Measurements from ENCODE around the gene PRKCH. TPM values are rescaled to one million over a fixed set of nuclear protein-coding genes. Genes with fewer than 3 reads are reported as not detected.
"Not testable (repeated sequence)": the region's sequence is repeated elsewhere in the genome, so short reads cannot be mapped to it uniquely, and the experiment has no call there.

The PRKCH gene
- total and polyA plus RNA-seq, 4 donors = 1.8 to 77.2 (median 33.6) TPM

- no peak overlapping the region for H3K4me3 ChIP-seq (ENCODE audit: low read length in 2 of 2)
- no peaks in the 10 kb centered on the region for H3K9me3 ChIP-seq (ENCODE audit: control insufficient read depth, low read length)
- H3K27ac ChIP-seq (ENCODE audit: low read depth in 1 of 2, low read length in 2 of 2) = no peak overlapping the region
- intact Hi-C loops (cut with DNase I) = no loop called here
- H3K27me3 ChIP-seq (ENCODE audit: control insufficient read depth in 1 of 2, insufficient read depth in 2 of 2, low read length in 1 of 2) = no peaks in the 10 kb centered on the region
- 55 to 67% methylated on average over 2 of the region's 2 CpGs for WGBS, 2 donors
- DNase-seq (no peak), ATAC-seq (ENCODE audit: low FRiP score) (no peak)
- no peaks in the 10 kb centered on the region for H3K36me3 ChIP-seq (ENCODE audit: control insufficient read depth in 1 of 2, insufficient read depth in 2 of 2, low read length in 1 of 2)
- no peaks in the 10 kb centered on the region for H3K4me1 ChIP-seq (ENCODE audit: control insufficient read depth in 1 of 2, insufficient read depth in 2 of 2, low read length in 2 of 2)
Observed at GRCh38 chr14:61403411-61403810, 82.0 kb downstream of the PRKCH start.

DNA sequence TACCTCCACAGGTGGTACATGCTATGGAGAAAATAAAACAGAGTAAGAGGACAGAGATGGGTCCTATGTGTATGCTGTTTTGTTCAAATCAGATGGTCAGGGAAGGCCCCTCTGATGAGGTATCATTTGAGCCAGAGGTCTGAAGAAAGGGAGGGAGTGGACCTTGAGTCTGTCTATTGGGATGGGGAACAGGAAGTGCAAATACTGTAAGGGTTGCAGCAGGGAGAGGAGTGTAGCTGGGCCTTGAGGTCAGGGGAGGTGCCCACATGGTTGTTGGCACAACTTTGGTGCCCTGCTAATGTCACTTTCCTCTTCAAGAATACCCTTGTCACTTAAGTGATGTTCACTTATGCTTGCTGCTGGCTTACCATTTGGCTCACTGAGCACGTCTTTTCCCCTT is 83.3 kb downstream of the PRKCH start:
- no peak for ATAC-seq (ENCODE audit: low FRiP score)

GRCh38 chr14:61406198-61406597 is 84.8 kb downstream of the PRKCH start:
- 36% methylated on average over 4 of the region's 4 CpGs for WGBS, 2 donors
- H3K4me1 ChIP-seq (ENCODE audit: control insufficient read depth in 1 of 2, insufficient read depth in 2 of 2, low read length in 2 of 2) = no peaks in the 10 kb centered on the region
- no peaks in the 10 kb centered on the region for H3K27me3 ChIP-seq (ENCODE audit: control insufficient read depth in 1 of 2, insufficient read depth in 2 of 2, low read length in 1 of 2)
- no peaks in the 10 kb centered on the region for H3K36me3 ChIP-seq (ENCODE audit: control insufficient read depth in 1 of 2, insufficient read depth in 2 of 2, low read length in 1 of 2)
- intact Hi-C loops (cut with DNase I) = no loop called here
- no peak overlapping the region for H3K4me3 ChIP-seq (ENCODE audit: low read length in 2 of 2)
- ATAC-seq (ENCODE audit: low FRiP score) = no peak
- no peaks in the 10 kb centered on the region for H3K9me3 ChIP-seq (ENCODE audit: control insufficient read depth, low read length)
- DNase-seq = no peak
- H3K27ac ChIP-seq (ENCODE audit: low read depth in 1 of 2, low read length in 2 of 2) = no peak overlapping the region

More for the DNA sequence above, 83.3 kb downstream of the PRKCH start:
- no peak for DNase-seq
- Histone ChIP-seq H3K9me3 (ENCODE audit: control insufficient read depth, low read length) (no peaks in the 10 kb centered on the region), H3K27me3 (ENCODE audit: control insufficient read depth in 1 of 2, insufficient read depth in 2 of 2, low read length in 1 of 2) (no peaks in the 10 kb centered on the region), H3K36me3 (ENCODE audit: control insufficient read depth in 1 of 2, insufficient read depth in 2 of 2, low read length in 1 of 2) (no peaks in the 10 kb centered on the region), H3K27ac (ENCODE audit: low read depth in 1 of 2, low read length in 2 of 2) (no peak overlapping the region), H3K4me3 (ENCODE audit: low read length in 2 of 2) (no peak overlapping the region), H3K4me1 (ENCODE audit: control insufficient read depth in 1 of 2, insufficient read depth in 2 of 2, low read length in 2 of 2) (no peaks in the 10 kb centered on the region)
- intact Hi-C loops (cut with DNase I) = no loop called here
- WGBS, 2 donors = 60 to 72% methylated on average over 1 of the region's 1 CpG

GRCh38 chr14:61406675-61407074 is 85.3 kb downstream of the PRKCH start:
- no peak overlapping the region for H3K4me3 ChIP-seq (ENCODE audit: low read length in 2 of 2)
- no peak for ATAC-seq (ENCODE audit: low FRiP score)
- no peaks in the 10 kb centered on the region for H3K4me1 ChIP-seq (ENCODE audit: control insufficient read depth in 1 of 2, insufficient read depth in 2 of 2, low read length in 2 of 2)
- DNase-seq = no peak
- no peaks in the 10 kb centered on the region for H3K9me3 ChIP-seq (ENCODE audit: control insufficient read depth, low read length)
- no peak overlapping the region for H3K27ac ChIP-seq (ENCODE audit: low read depth in 1 of 2, low read length in 2 of 2)
- H3K27me3 ChIP-seq (ENCODE audit: control insufficient read depth in 1 of 2, insufficient read depth in 2 of 2, low read length in 1 of 2) = no peaks in the 10 kb centered on the region
- intact Hi-C loops (cut with DNase I) = no loop called here
- 36 to 50% methylated on average over 6 of the region's 6 CpGs for WGBS, 2 donors
- no peaks in the 10 kb centered on the region for H3K36me3 ChIP-seq (ENCODE audit: control insufficient read depth in 1 of 2, insufficient read depth in 2 of 2, low read length in 1 of 2)

GRCh38 chr14:61408498-61408897 is 87.1 kb downstream of the PRKCH start:
- H3K27ac ChIP-seq (ENCODE audit: low read depth in 1 of 2, low read length in 2 of 2) = no peak overlapping the region
- no peak for DNase-seq
- no peaks in the 10 kb centered on the region for H3K9me3 ChIP-seq (ENCODE audit: control insufficient read depth, low read length)
- 87 to 94% methylated on average over 6 of the region's 6 CpGs for WGBS, 2 donors
- no peaks in the 10 kb centered on the region for H3K36me3 ChIP-seq (ENCODE audit: control insufficient read depth in 1 of 2, insufficient read depth in 2 of 2, low read length in 1 of 2)
- no peak for ATAC-seq (ENCODE audit: low FRiP score)
- H3K4me1 ChIP-seq (ENCODE audit: control insufficient read depth in 1 of 2, insufficient read depth in 2 of 2, low read length in 2 of 2) = no peaks in the 10 kb centered on the region
- intact Hi-C loops (cut with DNase I) = no loop called here
- no peaks in the 10 kb centered on the region for H3K27me3 ChIP-seq (ENCODE audit: control insufficient read depth in 1 of 2, insufficient read depth in 2 of 2, low read length in 1 of 2)
- no peak overlapping the region for H3K4me3 ChIP-seq (ENCODE audit: low read length in 2 of 2)

GRCh38 chr14:61409782-61410181 is 88.4 kb downstream of the PRKCH start:
- WGBS, 2 donors = 33 to 50% methylated on average over 1 of the region's 1 CpG
- ATAC-seq (ENCODE audit: low FRiP score) = no peak
- intact Hi-C loops (cut with DNase I) = no loop called here
- no peak for DNase-seq
- H3K27ac ChIP-seq (ENCODE audit: low read depth in 1 of 2, low read length in 2 of 2) = no peak overlapping the region
- no peaks in the 10 kb centered on the region for H3K4me1 ChIP-seq (ENCODE audit: control insufficient read depth in 1 of 2, insufficient read depth in 2 of 2, low read length in 2 of 2)
- H3K9me3 ChIP-seq (ENCODE audit: control insufficient read depth, low read length) = no peaks in the 10 kb centered on the region
- H3K4me3 ChIP-seq (ENCODE audit: low read length in 2 of 2) = no peak overlapping the region
- no peaks in the 10 kb centered on the region for H3K36me3 ChIP-seq (ENCODE audit: control insufficient read depth in 1 of 2, insufficient read depth in 2 of 2, low read length in 1 of 2)
- H3K27me3 ChIP-seq (ENCODE audit: control insufficient read depth in 1 of 2, insufficient read depth in 2 of 2, low read length in 1 of 2) = no peaks in the 10 kb centered on the region

GRCh38 chr14:61415934-61416333 is 94.6 kb downstream of the PRKCH start:
- intact Hi-C loops (cut with DNase I); H3K36me3 ChIP-seq (ENCODE audit: control insufficient read depth in 1 of 2, insufficient read depth in 2 of 2, low read length in 1 of 2): not testable (repeated sequence)
- 95% methylated on average over 3 to 4 of the region's 4 CpGs for WGBS, 2 donors

GRCh38 chr14:61416591-61416990 is 95.2 kb downstream of the PRKCH start:
- no peaks in the 10 kb centered on the region for H3K27me3 ChIP-seq (ENCODE audit: control insufficient read depth in 1 of 2, insufficient read depth in 2 of 2, low read length in 1 of 2)
- DNase-seq (no peak), ATAC-seq (ENCODE audit: low FRiP score) (no peak)
- no peak overlapping the region for H3K4me3 ChIP-seq (ENCODE audit: low read length in 2 of 2)
- H3K4me1 ChIP-seq (ENCODE audit: control insufficient read depth in 1 of 2, insufficient read depth in 2 of 2, low read length in 2 of 2) = peaks cover 0 to 5% of the 10 kb centered on the region in 2 donors
- no peaks in the 10 kb centered on the region for H3K36me3 ChIP-seq (ENCODE audit: control insufficient read depth in 1 of 2, insufficient read depth in 2 of 2, low read length in 1 of 2)
- no peaks in the 10 kb centered on the region for H3K9me3 ChIP-seq (ENCODE audit: control insufficient read depth, low read length)
- 86 to 93% methylated on average over 2 of the region's 2 CpGs for WGBS, 2 donors
- H3K27ac ChIP-seq (ENCODE audit: low read depth in 1 of 2, low read length in 2 of 2) = no peak overlapping the region
- intact Hi-C loops (cut with DNase I) = no loop called here

More at GRCh38 chr14:61415934-61416333, 94.6 kb downstream of the PRKCH start:
- ATAC-seq (ENCODE audit: low FRiP score); H3K9me3 ChIP-seq (ENCODE audit: control insufficient read depth, low read length); H3K4me3 ChIP-seq (ENCODE audit: low read length in 2 of 2); H3K4me1 ChIP-seq (ENCODE audit: control insufficient read depth in 1 of 2, insufficient read depth in 2 of 2, low read length in 2 of 2); DNase-seq; H3K27ac ChIP-seq (ENCODE audit: low read depth in 1 of 2, low read length in 2 of 2); H3K27me3 ChIP-seq (ENCODE audit: control insufficient read depth in 1 of 2, insufficient read depth in 2 of 2, low read length in 1 of 2): not testable (repeated sequence)

- intact Hi-C loops (cut with DNase I) = no loop called here
- no peaks in the 10 kb centered on the region for H3K27me3 ChIP-seq (ENCODE audit: control insufficient read depth in 1 of 2, insufficient read depth in 2 of 2, low read length in 1 of 2)
- H3K27ac ChIP-seq (ENCODE audit: low read depth in 1 of 2, low read length in 2 of 2) = no peak overlapping the region
- H3K4me3 ChIP-seq (ENCODE audit: low read length in 2 of 2) = no peak overlapping the region
- no peaks in the 10 kb centered on the region for H3K9me3 ChIP-seq (ENCODE audit: control insufficient read depth, low read length)
- DNase-seq = no peak
- no peak for ATAC-seq (ENCODE audit: low FRiP score)
- 73 to 88% methylated on average over 4 of the region's 4 CpGs for WGBS, 2 donors
- H3K4me1 ChIP-seq (ENCODE audit: control insufficient read depth in 1 of 2, insufficient read depth in 2 of 2, low read length in 2 of 2) = peaks cover 0 to 5% of the 10 kb centered on the region in 2 donors
- H3K36me3 ChIP-seq (ENCODE audit: control insufficient read depth in 1 of 2, insufficient read depth in 2 of 2, low read length in 1 of 2) = no peaks in the 10 kb centered on the region
Observed at GRCh38 chr14:61417141-61417540, 95.8 kb downstream of the PRKCH start.
